ENCODE measurements around the gene SLC31A1. TPM values are rescaled to one million over a fixed set of nuclear protein-coding genes. Genes with fewer than 3 reads are reported as not detected.

SLC31A1 gene
- 10 to 100 TPM in 3 of 4 donors, 1 to 10 TPM in 1; 7.4 to 82.7 (median 50.6) TPM for total RNA-seq

- peaks cover 0 to 7% (median 0%) of the 10 kb centered on the region in 3 donors for H3K36me3 ChIP-seq
- peaks cover 0 to 39% (median 10%) of the 10 kb centered on the region in 4 donors for H3K4me1 ChIP-seq
- no peaks in the 10 kb centered on the region for H3K9me3 ChIP-seq
- DNase-seq = peak; percentile 96 to 99 (median 99)
- H3K27me3 ChIP-seq = no peaks in the 10 kb centered on the region
- peak within 1 kb of the TSS; percentile 79 to 91 (median 84) for H3K27ac ChIP-seq
- H3K4me3 ChIP-seq = peak within 1 kb of the TSS; percentile 59 to 70 (median 66)
- TF ChIP-seq POLR2A (IDR thresholded peaks at IDR 0.05) (peak; percentile 49 to 82), CTCF (IDR thresholded peaks at IDR 0.05) (no peak)
Observed at GRCh38 chr9:113221003-113221799, at the start of gene SLC31A1, which contains the start of gene FKBP15. Gene SLC31A1, plus strand, starts transcription at chr9:113221544. Its CDS starts 34,605 bp downstream, at chr9:113256149. Gene FKBP15, minus strand, starts transcription at chr9:113221277. Its CDS starts 34 bp downstream, at chr9:113221243.

- H3K27ac ChIP-seq = no peak overlapping the region
- TF ChIP-seq POLR2A (IDR thresholded peaks at IDR 0.05) (no peak), CTCF (IDR thresholded peaks at IDR 0.05) (no peak)
- no peaks in the 10 kb centered on the region for H3K9me3 ChIP-seq
- H3K27me3 ChIP-seq = no peaks in the 10 kb centered on the region
- H3K36me3 ChIP-seq = peaks cover 0 to 96% (median 0%) of the 10 kb centered on the region in 3 donors
- no peak overlapping the region for H3K4me3 ChIP-seq
- no peak for DNase-seq
- no peaks in the 10 kb centered on the region for H3K4me1 ChIP-seq
Observed at GRCh38 chr9:113173341-113173740, 48.0 kb upstream of the SLC31A1 start.

- no peak for DNase-seq
- peaks cover 0 to 87% (median 0%) of the 10 kb centered on the region in 3 donors for H3K36me3 ChIP-seq
- no peaks in the 10 kb centered on the region for H3K27me3 ChIP-seq
- peaks cover 0 to 3% (median 0%) of the 10 kb centered on the region in 4 donors for H3K4me1 ChIP-seq
- no peak for TF ChIP-seq POLR2A (IDR thresholded peaks at IDR 0.05)
- TF ChIP-seq CTCF (IDR thresholded peaks at IDR 0.05) = no peak
- no peak overlapping the region for H3K27ac ChIP-seq
- no peaks in the 10 kb centered on the region for H3K9me3 ChIP-seq
- no peak overlapping the region for H3K4me3 ChIP-seq
Observed at GRCh38 chr9:113176803-113177202, 44.5 kb upstream of the SLC31A1 start.

GRCh38 chr9:113177251-113177650, 44.1 kb upstream of the SLC31A1 start:
- Histone ChIP-seq H3K4me3 (no peak overlapping the region), H3K4me1 (peaks cover 0 to 3% (median 0%) of the 10 kb centered on the region in 4 donors), H3K9me3 (no peaks in the 10 kb centered on the region), H3K27me3 (no peaks in the 10 kb centered on the region), H3K36me3 (peaks cover 0 to 87% (median 0%) of the 10 kb centered on the region in 3 donors), H3K27ac (no peak overlapping the region)
- DNase-seq = no peak
- TF ChIP-seq CTCF (IDR thresholded peaks at IDR 0.05) = no peak
- no peak for TF ChIP-seq POLR2A (IDR thresholded peaks at IDR 0.05)

GRCh38 chr9:113178087-113178486, 43.3 kb upstream of the SLC31A1 start:
- DNase-seq = no peak
- Histone ChIP-seq H3K4me1 (peaks cover 0 to 3% (median 0%) of the 10 kb centered on the region in 4 donors), H3K4me3 (no peak overlapping the region), H3K27ac (no peak overlapping the region), H3K27me3 (no peaks in the 10 kb centered on the region), H3K9me3 (no peaks in the 10 kb centered on the region), H3K36me3 (peaks cover 0 to 87% (median 0%) of the 10 kb centered on the region in 3 donors)
- no peak for TF ChIP-seq CTCF (IDR thresholded peaks at IDR 0.05)
- TF ChIP-seq POLR2A (IDR thresholded peaks at IDR 0.05) = no peak

Data from Peyer's patch (tissue), 4 donors.